GM21786 (cell line): ENCODE measurements around the gene HSP90B1.

ENCODE experiments used
- ATAC-seq: cut with Tn5 transposase; IDR thresholded peaks from one replicate; pipeline ENCODE4 v1.9.1; 2021; ENCODE audit not compliant: unreplicated experiment

The HSP90B1 gene

DNA sequence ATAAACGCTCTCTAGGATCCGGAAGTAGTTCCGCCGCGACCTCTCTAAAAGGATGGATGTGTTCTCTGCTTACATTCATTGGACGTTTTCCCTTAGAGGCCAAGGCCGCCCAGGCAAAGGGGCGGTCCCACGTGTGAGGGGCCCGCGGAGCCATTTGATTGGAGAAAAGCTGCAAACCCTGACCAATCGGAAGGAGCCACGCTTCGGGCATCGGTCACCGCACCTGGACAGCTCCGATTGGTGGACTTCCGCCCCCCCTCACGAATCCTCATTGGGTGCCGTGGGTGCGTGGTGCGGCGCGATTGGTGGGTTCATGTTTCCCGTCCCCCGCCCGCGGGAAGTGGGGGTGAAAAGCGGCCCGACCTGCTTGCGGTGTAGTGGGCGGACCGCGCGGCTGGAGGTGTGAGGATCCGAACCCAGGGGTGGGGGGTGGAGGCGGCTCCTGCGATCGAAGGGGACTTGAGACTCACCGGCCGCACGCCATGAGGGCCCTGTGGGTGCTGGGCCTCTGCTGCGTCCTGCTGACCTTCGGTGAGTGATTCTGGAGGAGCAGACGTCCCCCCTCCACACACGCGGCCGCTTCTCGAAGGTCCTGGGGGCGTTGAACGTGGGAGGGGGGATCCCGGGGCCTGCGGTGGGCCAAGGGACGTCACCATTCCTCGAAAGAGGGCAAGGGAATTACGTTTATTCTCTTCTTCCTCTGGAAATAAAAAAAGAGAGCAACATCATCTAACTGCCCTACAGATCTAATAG lies at the start of gene HSP90B1:
HSP90B1 (plus strand) TSS at position 377 of the 753 bp plus-strand sequence; CDS start at position 483, 106 bp downstream.
- ATAC-seq, result peak; percentile 63

DNA sequence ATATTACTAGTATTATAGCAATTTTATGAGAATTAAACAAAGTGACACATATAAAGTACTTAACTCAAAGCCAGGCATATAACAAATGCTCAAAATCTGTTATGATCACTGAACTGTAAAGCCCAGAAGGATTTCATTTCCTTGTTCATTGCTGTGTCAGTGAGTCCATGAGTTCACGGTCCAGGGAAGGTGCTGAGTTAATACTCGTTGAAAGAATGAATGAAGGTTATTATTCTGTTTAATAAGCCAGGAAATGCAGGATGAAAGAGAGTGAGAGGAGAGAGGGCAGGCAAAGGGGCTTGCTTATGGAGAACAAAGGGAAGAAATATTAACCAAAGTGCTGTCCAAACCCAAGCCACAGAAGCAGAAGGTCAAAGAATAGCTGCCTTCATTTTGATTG lies 48.9 kb upstream of the HSP90B1 start:
- no peak for ATAC-seq

DNA sequence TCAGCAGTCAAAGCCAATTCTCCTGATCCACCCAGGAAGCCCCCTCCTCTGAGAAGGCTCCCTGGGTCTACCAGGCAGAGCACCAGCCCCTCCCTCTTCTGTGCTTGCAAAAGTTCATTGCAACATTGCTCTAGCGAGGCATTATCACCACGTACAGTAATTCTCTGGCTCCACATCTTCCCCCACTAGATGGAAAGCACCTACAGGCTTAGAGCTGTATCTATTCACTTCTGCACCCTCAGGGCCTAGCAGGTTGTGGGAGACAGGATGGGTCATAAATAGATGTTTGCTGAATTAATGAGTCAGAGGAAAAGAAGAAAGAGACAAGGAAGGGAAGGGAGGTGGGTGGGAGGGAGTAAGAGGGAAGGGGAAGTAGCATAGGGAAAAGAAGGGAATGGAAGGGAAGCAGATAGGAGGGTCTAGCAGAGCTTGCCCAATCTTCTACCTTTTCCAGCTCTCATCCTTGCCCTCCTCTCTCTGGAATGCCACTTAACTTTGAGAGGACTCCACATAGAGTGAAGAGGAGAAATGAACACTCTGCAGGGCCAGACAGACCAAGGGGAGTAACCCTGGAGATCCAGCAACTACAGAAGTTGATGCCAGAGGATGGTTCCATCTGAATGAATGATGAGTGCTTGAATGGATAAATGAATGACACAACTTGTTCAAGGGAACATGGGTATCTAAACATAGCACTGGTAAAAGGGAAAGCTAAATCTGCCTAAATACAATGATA lies 47.2 kb upstream of the HSP90B1 start:
- ATAC-seq, result no peak

DNA sequence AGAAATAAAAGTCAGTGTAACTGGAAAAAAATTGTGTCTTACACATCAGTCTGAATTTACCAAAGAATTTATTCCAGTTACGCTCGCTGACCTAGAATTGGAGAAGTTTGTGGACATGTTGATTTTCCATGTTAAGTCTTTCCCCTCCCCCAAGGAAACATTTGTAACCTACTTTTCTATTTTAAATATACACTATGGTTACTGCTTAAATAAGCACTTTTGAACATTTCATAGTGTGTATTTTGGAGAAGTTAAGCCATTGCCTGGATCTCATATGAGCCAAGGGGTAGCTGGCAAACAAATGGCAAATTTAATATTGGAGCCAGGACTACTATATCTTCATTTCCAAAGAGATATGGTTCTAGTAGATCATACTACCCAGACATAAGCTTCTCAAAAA lies 46.3 kb upstream of the HSP90B1 start:
- no peak for ATAC-seq

DNA sequence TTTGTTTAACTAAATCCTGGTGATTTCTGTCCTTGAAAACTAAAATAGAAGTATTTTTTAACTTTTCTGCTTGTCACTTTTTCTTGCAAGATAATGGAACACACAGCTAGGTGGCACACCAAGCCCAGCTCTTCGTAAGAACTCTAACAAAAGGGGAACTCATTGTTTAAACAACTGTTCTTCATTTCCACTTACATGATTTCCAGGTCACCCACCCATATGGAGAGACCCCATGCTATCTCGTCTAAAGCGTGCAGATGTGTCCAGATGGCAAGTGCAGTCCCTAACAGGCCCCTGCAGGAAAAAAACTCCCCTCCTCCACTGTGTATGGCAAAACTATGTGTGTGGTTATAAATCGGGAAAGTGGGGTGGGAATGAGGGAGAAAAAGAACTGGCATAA lies 45.9 kb upstream of the HSP90B1 start:
- ATAC-seq, result no peak

DNA sequence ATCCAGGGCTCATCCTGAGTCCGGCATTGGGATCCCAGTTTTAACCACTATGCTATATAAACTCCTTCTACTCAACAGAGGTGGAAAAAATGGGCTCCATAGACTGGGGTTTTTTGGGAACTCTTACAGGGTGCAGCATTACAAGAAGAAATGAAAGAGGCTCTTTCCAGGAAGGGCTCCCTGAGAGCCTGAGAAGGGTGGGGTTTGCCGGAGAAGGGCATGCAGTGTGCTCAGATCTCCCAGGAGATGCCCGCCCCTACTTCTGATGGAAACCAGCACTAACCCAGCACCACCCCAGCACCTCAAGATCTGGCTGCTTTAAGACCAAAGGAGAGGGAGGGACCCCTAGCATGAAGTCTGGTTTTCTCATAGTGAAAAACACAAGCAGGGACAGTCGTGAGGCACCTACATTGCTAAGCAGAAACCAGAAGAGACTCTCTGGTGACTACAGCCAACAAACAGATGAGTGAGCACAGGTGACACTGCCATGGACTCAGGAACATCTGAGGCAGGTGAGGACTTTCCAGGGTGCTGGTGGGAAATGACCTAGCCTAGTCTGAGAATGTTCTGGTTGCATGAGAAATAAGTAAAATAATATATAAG lies 43.9 kb upstream of the HSP90B1 start:
- no peak for ATAC-seq

DNA sequence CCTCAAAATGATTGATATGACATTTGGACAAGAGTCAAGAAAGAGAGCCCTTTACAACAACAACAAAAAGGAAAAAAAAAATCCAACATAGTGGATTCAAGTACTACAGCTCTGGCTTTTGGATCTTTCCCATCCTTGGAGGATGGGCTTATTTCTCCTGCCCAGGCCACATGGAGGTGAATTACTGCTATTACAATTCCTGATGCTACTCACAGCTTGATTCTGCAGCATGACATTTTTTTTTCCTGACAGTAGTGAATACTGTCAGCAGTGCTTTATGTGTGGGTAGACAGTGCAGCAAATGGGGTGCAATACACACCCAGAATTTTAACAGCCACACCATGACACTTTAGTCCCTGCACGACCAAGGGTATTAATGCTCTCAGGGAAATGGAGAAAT lies 42.5 kb upstream of the HSP90B1 start:
- ATAC-seq, result no peak

DNA sequence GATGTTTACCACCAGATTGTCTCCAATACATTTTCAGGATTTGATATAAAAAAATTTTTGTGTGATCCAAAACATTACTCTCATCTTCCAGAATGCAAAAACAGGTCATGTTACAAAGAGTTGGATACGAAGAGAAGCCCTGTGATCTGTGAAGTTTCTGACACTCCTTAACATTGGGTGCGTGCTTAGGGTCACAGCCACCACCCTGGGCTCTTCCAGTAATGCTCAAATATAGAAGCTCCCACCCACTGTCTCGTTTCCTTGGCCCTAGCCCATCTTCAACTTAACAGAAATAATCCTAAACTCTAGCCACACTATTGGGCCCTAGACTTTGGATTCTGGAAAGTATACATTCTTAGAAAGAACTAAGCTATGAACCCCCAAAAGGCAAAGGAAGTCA lies 32.9 kb upstream of the HSP90B1 start:
- no peak for ATAC-seq

DNA sequence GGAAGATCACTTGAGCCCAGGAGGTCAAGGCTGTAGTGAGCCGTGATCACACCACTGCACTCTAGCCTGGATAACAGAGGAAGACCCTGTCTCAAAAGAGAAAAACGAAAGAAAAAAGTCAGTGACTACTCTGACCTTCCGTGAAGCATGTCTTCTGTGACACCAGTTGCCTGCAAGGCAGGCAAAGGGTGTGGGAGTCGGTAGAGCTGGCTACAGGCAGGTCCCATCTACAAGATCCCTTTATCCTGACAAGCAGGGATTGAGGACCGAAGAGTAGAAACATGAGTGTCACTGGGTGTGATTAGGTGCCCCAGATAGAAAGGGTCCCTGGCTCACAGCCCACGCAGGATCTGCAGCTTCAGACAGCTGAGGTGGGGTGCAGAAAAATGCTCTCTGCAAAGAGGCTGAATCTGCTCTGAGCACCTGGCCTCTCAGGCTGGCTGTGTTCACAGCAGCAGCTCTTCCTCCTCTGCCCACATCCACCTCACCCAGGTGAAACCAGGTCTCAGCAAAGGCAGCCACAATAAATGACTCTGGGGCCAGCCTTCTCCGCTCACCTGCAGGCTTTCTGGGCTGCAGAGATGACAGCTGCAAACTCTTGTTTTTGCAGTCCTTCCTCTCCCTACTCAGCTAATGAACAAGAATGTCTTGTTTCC lies 28.6 kb upstream of the HSP90B1 start:
- ATAC-seq, result no peak

DNA sequence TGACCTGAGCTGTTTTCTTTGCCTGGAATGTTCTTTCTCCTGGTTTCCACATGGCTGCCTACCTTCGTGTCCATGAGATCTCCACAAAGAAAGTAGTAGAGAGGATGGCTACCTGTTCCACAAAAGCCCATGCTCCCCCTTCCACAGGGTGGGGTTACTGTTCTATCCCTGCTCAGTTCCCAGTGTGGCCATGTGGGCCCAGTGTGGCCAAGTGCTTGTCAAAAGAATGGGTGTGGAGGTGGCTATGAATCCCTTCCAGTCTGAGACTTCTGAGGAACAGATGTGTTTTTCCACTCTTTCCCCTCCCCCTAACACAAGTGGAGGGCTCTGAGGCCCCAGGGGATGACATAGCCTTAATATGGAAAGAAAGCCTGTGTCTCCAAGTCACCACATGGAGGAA lies 26.2 kb upstream of the HSP90B1 start:
- ATAC-seq, result no peak

DNA sequence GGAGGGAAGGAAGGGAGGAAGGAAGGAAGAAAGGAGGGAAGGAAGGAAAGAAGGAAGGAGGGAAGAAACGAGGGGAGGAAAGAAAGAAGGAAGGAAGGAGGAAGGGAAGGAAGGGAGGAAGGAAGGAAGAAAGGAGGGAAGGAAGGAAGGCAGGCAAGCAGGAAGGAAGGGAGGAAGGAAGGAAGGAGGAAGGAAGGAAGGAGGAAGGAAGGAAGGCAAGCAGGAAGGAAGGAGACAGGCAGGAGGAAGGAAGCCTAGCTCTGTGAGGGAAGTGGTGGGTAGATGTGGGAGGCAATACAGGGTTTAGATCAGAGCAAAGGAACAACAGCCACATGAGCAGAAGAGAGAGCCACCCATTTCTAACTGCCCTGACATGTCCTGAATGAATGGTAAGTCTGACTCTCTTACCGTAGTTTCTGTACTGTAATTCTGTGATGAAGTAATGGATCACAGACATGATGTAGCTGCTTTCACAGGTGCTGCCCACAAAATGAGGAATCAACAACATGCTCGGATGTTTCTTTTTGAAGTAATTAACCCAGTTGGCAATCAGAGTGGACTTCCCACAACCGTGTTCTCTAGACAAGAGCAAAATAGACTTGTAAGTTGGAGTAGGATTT lies 24.4 kb upstream of the HSP90B1 start:
- no peak for ATAC-seq

DNA sequence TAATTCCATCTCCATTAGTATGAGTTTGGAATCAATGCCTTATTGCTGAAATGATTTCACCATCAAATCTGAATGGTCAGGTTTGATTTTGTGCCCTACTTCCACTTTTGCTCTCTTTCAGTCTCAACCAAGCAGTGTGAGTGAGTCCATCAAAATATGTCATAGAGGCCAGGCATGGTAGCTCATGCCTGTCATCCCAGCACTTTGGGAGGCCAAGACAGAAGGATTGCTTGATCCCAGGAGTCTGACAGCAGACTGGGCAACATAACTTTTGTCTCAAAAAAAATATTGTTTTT lies 22.0 kb upstream of the HSP90B1 start:
- ATAC-seq, result no peak

DNA sequence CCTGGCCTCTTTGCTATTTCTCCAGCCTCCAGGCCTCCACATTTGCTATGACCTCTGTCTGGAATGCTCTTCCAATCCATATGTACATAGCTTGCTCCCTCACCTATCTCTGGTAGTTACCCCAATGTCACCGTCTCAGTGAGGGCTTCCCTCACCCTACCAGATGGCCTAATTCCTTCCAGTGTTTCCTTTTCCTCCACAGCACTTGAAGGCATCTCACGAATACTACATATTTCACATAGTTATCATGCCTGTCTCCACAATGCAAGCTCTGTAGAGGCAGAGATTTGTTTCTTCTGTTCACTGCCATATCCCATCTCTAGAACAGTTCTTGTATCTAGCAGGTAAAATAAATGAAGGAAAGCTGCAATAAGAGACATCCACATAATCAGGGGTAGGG lies 21.3 kb upstream of the HSP90B1 start:
- no peak for ATAC-seq

DNA sequence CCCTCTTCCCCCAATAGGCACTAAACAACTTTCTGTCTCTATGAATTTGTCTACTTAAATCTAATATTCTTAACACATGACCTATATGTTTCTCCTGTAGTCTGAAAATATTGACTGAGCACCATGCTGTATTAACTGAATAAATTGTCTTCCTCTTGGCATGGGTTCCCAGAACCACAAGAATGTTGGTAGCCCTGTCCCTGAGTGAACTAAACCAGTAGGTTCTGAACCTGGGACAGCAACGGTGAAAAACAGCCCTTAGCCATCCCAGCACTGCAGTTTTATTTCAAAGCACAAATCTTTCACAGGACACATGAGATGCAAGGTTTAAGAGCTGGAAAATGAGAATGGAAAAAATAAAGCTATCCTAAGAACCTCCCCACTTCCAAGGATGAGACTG lies 20.4 kb upstream of the HSP90B1 start:
- ATAC-seq, result no peak

DNA sequence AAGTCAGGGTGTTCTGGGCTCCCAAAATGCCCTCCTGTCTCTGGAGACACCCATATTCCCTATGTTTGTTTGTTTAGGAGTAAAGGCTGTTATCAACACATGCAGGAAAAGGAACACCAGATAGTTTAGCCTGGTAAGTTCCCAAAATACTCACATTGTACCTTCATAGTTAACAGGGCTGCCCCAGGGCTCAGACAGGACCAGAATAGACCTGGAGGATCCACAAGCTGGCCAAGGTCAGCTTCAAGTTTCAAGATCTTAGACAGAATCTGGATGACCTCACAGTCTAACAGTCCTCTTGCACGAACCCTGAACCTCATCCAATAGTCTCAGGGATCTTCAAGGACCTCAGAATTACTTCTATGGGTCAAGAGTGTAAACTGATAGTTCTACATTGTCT lies 18.1 kb upstream of the HSP90B1 start:
- no peak for ATAC-seq

DNA sequence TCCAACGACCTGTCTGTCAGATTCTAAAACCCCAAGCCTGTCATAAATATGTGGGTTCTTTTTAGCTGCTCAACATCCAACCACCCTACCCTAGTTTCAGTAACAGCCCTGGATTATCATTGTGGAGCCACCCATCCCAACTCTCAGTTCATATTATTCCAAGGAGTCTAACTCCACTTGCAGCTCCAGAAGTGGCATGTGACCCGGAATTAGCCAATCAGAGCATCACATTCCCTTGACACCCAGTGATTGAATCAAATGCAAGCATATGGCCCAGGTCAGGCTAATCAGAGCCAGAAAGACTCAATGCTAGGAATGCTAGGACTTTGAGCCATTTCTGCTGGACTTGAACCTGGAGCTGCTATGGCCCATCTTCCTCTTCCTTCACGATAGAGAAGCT lies 17.1 kb upstream of the HSP90B1 start:
- ATAC-seq, result no peak

DNA sequence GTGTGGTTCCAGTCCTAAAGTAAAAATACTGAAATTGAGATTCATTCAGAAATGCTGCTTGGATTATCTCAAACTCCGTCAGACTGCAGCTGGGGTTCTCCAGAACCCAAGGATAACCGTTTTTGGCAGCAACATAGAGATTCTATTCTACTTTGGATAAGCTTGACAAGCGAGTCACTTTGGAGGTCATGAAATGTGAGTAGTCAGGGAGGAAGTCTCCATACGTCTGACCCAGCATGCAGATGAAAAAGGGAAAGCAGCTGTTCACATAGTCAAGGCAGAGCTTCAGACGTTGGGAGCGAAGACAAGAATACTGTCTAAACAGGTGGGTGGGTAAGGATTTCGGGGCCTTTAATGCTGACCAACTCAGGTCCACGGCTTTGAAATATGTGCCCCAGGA lies 14.9 kb upstream of the HSP90B1 start:
- no peak for ATAC-seq

DNA sequence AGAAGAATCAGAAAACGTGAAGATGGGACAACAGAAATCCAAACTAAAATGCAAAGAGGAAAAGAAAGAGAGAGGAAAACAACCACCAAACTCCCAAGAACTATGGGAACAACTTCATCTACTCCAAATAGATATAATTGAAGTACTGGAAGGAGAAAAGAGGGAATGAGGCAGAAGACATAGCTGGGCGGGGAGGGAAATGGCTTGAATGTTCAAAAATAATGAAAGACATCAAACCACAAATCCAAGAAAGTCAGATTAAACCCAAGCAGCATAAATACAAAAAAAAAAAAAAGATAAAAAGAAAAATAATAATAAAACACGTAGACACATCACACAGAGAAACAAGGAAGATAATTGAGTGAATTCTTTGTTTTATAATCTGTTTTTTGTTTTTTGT lies 12.3 kb upstream of the HSP90B1 start:
- no peak for ATAC-seq

DNA sequence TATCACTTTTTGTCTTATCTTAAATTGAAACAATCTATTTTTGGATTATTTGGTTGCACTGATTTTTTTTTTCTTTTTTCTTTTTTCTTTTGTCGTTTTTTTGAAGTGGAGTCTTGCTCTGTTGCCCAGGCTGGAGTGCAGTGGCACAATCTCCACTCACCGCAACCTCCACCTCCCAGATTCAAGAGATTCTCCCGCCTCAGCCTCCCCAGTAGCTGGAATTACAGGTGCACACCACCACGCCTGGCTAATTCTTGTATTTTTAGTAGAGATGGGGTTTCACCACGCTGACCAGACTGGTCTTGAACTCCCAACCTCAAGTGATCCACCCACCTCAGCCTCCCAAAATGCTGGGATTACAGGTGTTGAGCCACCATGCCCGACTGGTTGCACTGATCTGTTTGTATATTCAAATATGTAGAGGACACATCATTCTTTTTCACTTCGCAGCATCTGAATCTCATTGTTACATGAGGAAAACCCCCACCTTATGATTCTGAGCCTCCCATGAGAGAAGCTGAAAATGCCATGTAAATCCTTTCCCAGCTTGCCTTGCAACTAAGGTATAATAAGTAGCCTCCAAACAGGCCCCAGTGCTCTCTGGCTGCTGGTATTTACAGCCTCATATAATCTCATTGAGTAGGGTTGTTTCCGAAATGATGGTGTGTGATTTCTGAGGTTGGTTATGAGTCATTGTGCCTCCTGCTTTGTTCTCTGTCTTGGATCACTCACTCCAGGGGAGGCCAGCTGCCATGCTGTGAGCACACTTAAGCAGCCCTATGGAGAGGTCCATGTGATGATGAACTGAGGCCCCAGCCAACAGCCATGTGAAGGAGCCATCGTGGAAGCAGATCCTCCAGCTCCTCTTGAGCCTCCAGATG lies 5.2 kb upstream of the HSP90B1 start:
- ATAC-seq, result peak; percentile 45

DNA sequence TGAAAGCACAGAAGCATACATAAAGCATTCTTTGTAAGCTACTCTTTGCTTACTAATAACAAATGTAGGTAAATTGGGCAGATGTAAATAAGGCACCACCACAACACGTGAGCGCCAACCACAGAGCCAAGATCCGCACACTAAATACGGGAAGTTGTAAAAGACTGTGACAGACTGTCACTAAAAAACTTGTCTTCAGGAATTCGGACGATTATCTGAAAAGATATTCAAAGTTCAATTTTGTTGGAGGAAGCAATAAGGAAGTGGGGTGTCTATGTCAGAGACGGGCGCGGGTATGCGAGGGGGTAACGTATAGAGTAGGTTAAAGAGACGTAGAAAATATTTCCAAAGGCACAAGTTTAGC lies 1.5 kb upstream of the HSP90B1 start:
- peak; percentile 16 for ATAC-seq
